Mucosa of descending colon (tissue), 3 donors: ENCODE measurements around the gene MYRIP. TPM values are rescaled to one million over a fixed set of nuclear protein-coding genes. Genes with fewer than 3 reads are reported as not detected.

Experiments
- ATAC-seq: fragments of 200-7000 bp; cut with Tn5 transposase; one replicate; pipeline ENCODE4 v1.9.1; 2020; ENCODE audit warnings: mild to moderate bottlenecking, moderate library complexity
- DNase-seq, 3 donors: peaks; one replicate each; pipeline ENCODE4 v3.0.0-alpha.2; 2020
- H3K36me3 ChIP-seq: fragments of 200-600 bp; one replicate; pipeline ENCODE4 v1.8.0; 2021; ENCODE audit warnings: low read depth, mild to moderate bottlenecking
- H3K4me1 ChIP-seq: fragments of 200-600 bp; one replicate; pipeline ENCODE4 v1.8.0; 2021; ENCODE audit warnings: low read depth, mild to moderate bottlenecking
- H3K4me3 ChIP-seq: fragments of 200-600 bp; one replicate; pipeline ENCODE4 v1.8.0; 2021; ENCODE audit warnings: mild to moderate bottlenecking
- H3K9me3 ChIP-seq: fragments of 200-600 bp; one replicate; pipeline ENCODE4 v1.8.0; 2021; ENCODE audit warnings: mild to moderate bottlenecking
- CTCF ChIP-seq: fragments of 200-600 bp; IDR thresholded peaks from one replicate; pipeline ENCODE4 v1.8.0; 2022; ENCODE audit warnings: antibody characterized with exemption, mild to moderate bottlenecking
- intact Hi-C, 2 donors: fragments of 100-400 bp; cut with DNase I in 1 of 2; cut with micrococcal nuclease in 1 of 2; formaldehyde crosslinking; loops; one replicate each; pipeline versions ENCODE4 v1.11.0 to v1.11.1; 2022; cut with DNase I, micrococcal nuclease
- total RNA-seq, 3 donors: library from RNA; stranded (reverse); fragmentation: NEBNext Ultra II Directional in 2 of 3; extraction: Animal tissue kit (Norgen Biotek cat#: 25700) in 2 of 3; gene quantifications; one replicate each; pipeline versions ENCODE4 v1.2.1 to v1.2.4, GENCODE V29; 2021 to 2023
- donor health status: DM: no; HTN: no; CAD: no; lungs with moderate emphysema.
- donor health status: DM: no; HTN: no; CAD: no.
- donor health status: DM: no; HTN: yes; CAD: no.

MYRIP gene
- total RNA-seq, 3 donors from 2014 or later: 7.2 to 11.2 (median 9.9) TPM

- no peak for TF ChIP-seq CTCF
- no peak for ATAC-seq
Measured at GRCh38 chr3:40166997-40167396, 357.6 kb downstream of the MYRIP start.

GRCh38 chr3:40167958-40168357 is 358.5 kb downstream of the MYRIP start:
- intact Hi-C loops: no loop called here
- ATAC-seq (no peak), DNase-seq (peak in 1 of 3 donors; percentile 12)
- no peak for TF ChIP-seq CTCF
- Histone ChIP-seq H3K36me3 (no peaks in the 10 kb centered on the region), H3K9me3 (no peaks in the 10 kb centered on the region), H3K4me3 (no peak overlapping the region), H3K4me1 (no peaks in the 10 kb centered on the region)

More at GRCh38 chr3:40166997-40167396, 357.6 kb downstream of the MYRIP start:
- intact Hi-C loops: no loop called here
- no peak overlapping the region for H3K4me3 ChIP-seq
- H3K4me1 ChIP-seq: no peaks in the 10 kb centered on the region
- H3K9me3 ChIP-seq: no peaks in the 10 kb centered on the region
- H3K36me3 ChIP-seq: no peaks in the 10 kb centered on the region
- DNase-seq: no peak

GRCh38 chr3:40169983-40170382 is 360.6 kb downstream of the MYRIP start:
- ATAC-seq (no peak), DNase-seq (no peak)
- H3K36me3 ChIP-seq: no peaks in the 10 kb centered on the region
- TF ChIP-seq CTCF: no peak
- no peaks in the 10 kb centered on the region for H3K4me1 ChIP-seq
- intact Hi-C loops: no loop called here
- no peak overlapping the region for H3K4me3 ChIP-seq
- H3K9me3 ChIP-seq: no peaks in the 10 kb centered on the region

GRCh38 chr3:40170395-40170794 is 361.0 kb downstream of the MYRIP start:
- ATAC-seq: no peak
- Histone ChIP-seq H3K36me3 (no peaks in the 10 kb centered on the region), H3K4me1 (no peaks in the 10 kb centered on the region), H3K4me3 (no peak overlapping the region), H3K9me3 (no peaks in the 10 kb centered on the region)
- TF ChIP-seq CTCF: no peak
- intact Hi-C loops: no loop called here
- no peak for DNase-seq

- intact Hi-C loops: no loop called here
- TF ChIP-seq CTCF: no peak
- no peaks in the 10 kb centered on the region for H3K9me3 ChIP-seq
Measured at GRCh38 chr3:40172560-40172959, 363.2 kb downstream of the MYRIP start.

GRCh38 chr3:40173227-40173721 is 363.9 kb downstream of the MYRIP start:
- Histone ChIP-seq H3K4me1 (no peaks in the 10 kb centered on the region), H3K4me3 (no peak overlapping the region), H3K36me3 (no peaks in the 10 kb centered on the region), H3K9me3 (no peaks in the 10 kb centered on the region)
- TF ChIP-seq CTCF: no peak
- DNase-seq (no peak), ATAC-seq (no peak)
- intact Hi-C loops: no loop called here

More at GRCh38 chr3:40172560-40172959, 363.2 kb downstream of the MYRIP start:
- Histone ChIP-seq H3K4me1 (no peaks in the 10 kb centered on the region), H3K36me3 (no peaks in the 10 kb centered on the region), H3K4me3 (no peak overlapping the region)
- DNase-seq: no peak
- ATAC-seq: no peak
